Measurements from ENCODE around the gene RANBP10.
"Not testable (repeated sequence)": the region's sequence is repeated elsewhere in the genome, so short reads cannot be mapped to it uniquely, and the experiment has no call there.

RANBP10 gene

DNA sequence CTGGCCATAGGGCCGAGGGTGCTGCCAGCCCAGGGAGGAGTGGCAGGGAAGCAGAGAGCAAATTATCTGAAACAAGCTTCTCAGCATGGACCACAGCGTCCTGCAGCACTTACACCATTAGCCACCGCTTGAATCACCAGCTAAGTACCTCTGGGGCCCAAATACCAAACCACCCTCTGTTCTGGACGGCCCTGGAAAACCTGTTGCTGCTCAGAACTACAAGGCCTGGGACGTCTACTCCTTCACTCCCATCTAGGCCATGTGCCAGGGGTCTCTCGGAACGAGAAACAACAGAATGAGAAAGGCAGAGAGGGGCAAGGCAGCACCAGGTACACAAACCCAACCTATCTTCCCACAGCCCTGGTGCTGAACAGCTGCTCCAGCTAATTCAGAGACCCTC is 47.4 kb downstream of the RANBP10 start:
- Histone ChIP-seq H3K9me3 (ENCODE audit: control insufficient read depth, insufficient read depth, low read length) (no peaks in the 10 kb centered on the region), H3K9ac (ENCODE audit: low read depth, low read length) (no peak overlapping the region), H3K36me3 (ENCODE audit: insufficient read depth, low read length) (no peaks in the 10 kb centered on the region), H3K4me1 (ENCODE audit: insufficient read depth, low read length) (no peaks in the 10 kb centered on the region)

DNA sequence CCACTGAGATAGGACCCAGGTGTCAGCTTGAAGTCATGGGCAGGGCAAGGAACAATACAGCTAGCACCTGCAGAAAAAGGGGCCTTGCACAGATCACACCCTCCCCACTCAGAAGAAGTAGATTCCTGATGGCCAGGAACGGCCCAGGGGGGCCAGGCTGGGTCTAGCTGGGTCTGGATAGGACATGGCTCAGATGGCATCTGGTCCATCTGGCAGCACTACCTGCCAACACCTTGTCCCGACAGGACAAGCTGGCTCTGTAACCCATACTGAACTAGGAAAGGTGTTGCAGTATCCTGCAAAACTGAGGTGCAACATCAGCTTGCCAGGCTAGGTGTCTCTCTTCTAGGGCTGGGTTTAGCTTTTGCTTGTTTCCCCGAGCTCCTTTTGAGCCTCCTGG is 48.4 kb downstream of the RANBP10 start:
- Histone ChIP-seq H3K9ac (ENCODE audit: low read depth, low read length) (no peak overlapping the region), H3K4me1 (ENCODE audit: insufficient read depth, low read length) (no peaks in the 10 kb centered on the region), H3K9me3 (ENCODE audit: control insufficient read depth, insufficient read depth, low read length) (no peaks in the 10 kb centered on the region)

DNA sequence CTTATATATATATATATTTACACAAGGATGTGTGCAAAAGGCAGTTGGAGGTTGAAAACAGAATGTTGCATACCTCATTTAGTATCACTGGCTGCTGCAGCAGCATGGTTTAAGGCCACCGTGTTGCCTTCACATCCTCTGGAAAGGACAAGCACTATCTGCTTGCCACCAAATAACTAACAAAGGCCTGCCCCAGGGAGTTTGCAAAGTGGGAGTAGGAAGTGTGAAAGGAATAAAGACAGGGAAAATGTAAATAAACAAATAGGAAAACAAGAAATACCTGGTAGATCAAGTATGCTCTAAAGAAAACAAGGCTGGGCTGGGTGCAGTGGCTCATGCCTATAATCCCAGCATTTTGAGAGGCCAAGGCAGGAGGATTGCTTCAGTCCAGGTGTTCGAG is 53.7 kb downstream of the RANBP10 start:
- no peaks in the 10 kb centered on the region for H3K9me3 ChIP-seq (ENCODE audit: control insufficient read depth, insufficient read depth, low read length)
- H3K9ac ChIP-seq (ENCODE audit: low read depth, low read length) = no peak overlapping the region
- no peaks in the 10 kb centered on the region for H3K4me1 ChIP-seq (ENCODE audit: insufficient read depth, low read length)
- no peaks in the 10 kb centered on the region for H3K36me3 ChIP-seq (ENCODE audit: insufficient read depth, low read length)

More for the DNA sequence above, 48.4 kb downstream of the RANBP10 start:
- H3K36me3 ChIP-seq (ENCODE audit: insufficient read depth, low read length) = no peaks in the 10 kb centered on the region

DNA sequence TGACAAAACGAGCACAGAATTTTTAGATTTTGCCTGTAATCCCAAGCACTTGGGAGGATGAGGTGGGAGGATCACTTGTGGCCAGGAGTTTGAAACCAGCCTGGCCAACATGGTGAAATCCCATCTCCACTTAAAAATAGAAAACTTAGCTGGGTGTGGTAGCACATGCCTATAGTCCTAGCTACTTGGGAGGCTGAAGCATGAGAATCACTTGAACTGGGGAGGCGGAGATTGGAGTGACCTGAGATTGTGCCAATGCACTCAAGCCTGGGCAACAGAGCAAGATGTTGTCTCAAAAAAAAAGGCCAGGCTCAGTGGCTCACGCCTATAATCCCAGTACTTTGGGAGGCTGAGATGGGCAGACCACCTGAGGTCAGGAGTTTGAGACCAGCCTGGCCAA is 55.0 kb downstream of the RANBP10 start:
- H3K9ac ChIP-seq (ENCODE audit: low read depth, low read length); H3K9me3 ChIP-seq (ENCODE audit: control insufficient read depth, insufficient read depth, low read length); H3K4me1 ChIP-seq (ENCODE audit: insufficient read depth, low read length); H3K36me3 ChIP-seq (ENCODE audit: insufficient read depth, low read length): not testable (repeated sequence)

DNA sequence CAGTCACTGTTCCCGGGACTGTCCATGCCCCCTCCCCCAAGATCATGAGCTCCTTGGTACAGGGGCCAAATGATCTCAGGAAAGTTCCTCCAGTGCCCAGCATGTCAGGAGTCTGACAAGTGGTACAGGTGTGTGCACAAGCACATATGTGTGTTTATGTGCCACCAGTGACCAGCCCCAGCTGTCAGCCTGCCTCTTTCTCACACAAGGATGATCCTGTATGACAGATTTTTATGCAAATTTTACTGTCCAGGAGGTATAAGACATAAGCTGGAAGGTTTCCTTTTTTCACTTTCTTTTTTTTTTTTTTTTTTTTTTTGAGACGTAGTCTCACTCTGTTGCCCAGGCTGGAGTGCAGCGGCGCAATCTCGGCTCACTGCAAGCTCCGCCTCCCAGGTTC is 55.9 kb downstream of the RANBP10 start:
- H3K9me3 ChIP-seq (ENCODE audit: control insufficient read depth, insufficient read depth, low read length) = no peaks in the 10 kb centered on the region
- no peaks in the 10 kb centered on the region; the same call in 1 of the 2 replicates for H3K36me3 ChIP-seq (ENCODE audit: insufficient read depth, low read length)
- no peak overlapping the region for H3K9ac ChIP-seq (ENCODE audit: low read depth, low read length)
- no peaks in the 10 kb centered on the region for H3K4me1 ChIP-seq (ENCODE audit: insufficient read depth, low read length)

DNA sequence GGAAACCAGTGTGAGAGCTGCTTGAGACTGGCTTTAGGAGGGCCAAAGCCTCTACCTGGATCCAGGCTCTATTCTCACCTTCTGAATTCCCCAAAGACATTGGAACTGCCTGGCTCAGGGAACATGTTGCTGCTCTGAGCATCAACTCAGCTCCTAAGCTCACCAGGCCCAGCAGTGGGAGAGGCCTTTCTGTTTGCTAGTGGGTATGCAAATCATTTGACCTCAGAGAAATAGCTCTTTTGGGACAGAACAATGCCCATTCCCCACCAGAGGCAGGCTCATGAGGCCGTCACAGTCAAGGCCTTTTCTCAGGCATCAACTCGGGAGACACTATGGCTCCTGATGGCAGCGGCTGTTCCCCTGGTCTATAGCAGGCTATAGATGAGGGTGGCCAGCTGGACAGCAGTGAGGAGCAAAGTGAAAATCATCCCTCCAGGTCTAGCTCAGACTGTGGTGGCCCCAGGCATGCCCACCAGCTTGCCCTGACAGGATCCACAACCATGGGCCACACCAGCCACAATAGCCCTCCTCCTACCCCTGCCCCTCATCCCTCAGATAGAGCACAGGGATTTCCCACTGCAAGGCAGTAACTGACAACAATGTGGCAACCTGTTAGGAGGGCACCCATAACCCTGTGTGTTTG is 56.8 kb downstream of the RANBP10 start:
- Histone ChIP-seq H3K4me1 (ENCODE audit: insufficient read depth, low read length) (no peaks in the 10 kb centered on the region), H3K9me3 (ENCODE audit: control insufficient read depth, insufficient read depth, low read length) (no peaks in the 10 kb centered on the region), H3K36me3 (ENCODE audit: insufficient read depth, low read length) (peaks cover under 1% of the 10 kb centered on the region; the same call in 1 of the 2 replicates), H3K9ac (ENCODE audit: low read depth, low read length) (no peak overlapping the region)

DNA sequence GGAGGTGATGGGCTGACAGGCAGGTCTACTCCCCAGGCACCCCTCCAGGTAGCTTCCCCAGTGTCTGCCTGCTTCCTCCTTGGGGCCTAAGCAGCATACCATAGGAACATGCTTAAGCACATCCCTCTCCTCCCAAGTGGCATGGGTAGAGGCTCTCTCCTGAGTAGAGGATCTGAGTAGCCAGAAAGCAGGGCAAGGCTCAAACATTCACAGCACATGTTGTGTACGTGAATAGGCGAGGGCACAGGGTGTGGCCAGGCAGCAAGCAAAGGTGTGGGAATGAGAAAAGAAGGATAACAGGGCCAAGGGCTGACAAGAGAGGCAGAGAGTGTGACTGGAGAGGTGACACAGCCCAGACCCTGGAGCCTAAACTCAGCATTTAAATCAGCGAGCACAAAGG is 57.5 kb downstream of the RANBP10 start:
- Histone ChIP-seq H3K9me3 (ENCODE audit: control insufficient read depth, insufficient read depth, low read length) (no peaks in the 10 kb centered on the region), H3K4me1 (ENCODE audit: insufficient read depth, low read length) (no peaks in the 10 kb centered on the region), H3K9ac (ENCODE audit: low read depth, low read length) (no peak overlapping the region), H3K36me3 (ENCODE audit: insufficient read depth, low read length) (peaks cover 6% of the 10 kb centered on the region; the same call in 1 of the 2 replicates)

DNA sequence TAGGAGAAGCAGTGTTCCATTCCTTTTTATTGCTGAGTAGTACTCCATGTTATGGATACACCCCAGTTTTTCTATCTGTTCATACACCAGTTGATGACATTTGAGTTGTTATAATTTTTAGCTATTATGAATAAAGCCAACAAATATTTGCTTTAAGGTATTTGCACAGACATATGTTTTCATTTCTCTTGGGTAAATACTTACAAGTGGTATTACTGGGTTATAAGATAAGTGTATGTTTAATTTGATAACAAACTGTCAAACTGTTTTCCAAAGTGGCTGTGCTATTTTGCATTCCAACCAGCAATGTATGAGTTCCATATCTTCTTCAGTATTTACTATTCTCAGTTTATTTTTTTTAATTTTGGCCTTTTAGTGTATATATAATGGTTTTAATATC is 59.5 kb downstream of the RANBP10 start:
- Histone ChIP-seq H3K4me1 (ENCODE audit: insufficient read depth, low read length) (no peaks in the 10 kb centered on the region), H3K9ac (ENCODE audit: low read depth, low read length) (no peak overlapping the region), H3K9me3 (ENCODE audit: control insufficient read depth, insufficient read depth, low read length) (no peaks in the 10 kb centered on the region), H3K36me3 (ENCODE audit: insufficient read depth, low read length) (peaks cover 6% of the 10 kb centered on the region; the same call in 1 of the 2 replicates)

DNA sequence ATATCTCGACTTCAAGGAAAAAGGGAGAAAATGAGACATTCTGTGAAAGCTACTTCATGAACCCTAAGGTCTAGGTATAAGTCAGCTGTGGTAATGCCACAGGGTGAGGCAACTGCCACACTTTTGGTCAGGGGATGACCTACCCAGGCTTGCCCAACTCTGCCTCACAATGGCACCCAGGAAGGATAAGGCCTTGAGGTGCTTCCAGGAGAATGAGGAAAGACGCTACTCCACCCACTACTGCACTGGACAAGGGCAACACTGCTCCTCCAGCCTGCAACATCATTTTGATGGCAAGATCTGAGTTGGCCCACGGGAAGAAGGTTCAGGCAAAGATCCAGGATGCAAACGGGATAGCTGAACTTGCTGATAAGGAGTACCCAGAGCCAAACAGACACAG is 65.2 kb downstream of the RANBP10 start:
- peaks cover 10% of the 10 kb centered on the region; the same call in 1 of the 2 replicates for H3K36me3 ChIP-seq (ENCODE audit: insufficient read depth, low read length)
- H3K9ac ChIP-seq (ENCODE audit: low read depth, low read length) = no peak overlapping the region
- H3K9me3 ChIP-seq (ENCODE audit: control insufficient read depth, insufficient read depth, low read length) = no peaks in the 10 kb centered on the region
- no peaks in the 10 kb centered on the region for H3K4me1 ChIP-seq (ENCODE audit: insufficient read depth, low read length)

DNA sequence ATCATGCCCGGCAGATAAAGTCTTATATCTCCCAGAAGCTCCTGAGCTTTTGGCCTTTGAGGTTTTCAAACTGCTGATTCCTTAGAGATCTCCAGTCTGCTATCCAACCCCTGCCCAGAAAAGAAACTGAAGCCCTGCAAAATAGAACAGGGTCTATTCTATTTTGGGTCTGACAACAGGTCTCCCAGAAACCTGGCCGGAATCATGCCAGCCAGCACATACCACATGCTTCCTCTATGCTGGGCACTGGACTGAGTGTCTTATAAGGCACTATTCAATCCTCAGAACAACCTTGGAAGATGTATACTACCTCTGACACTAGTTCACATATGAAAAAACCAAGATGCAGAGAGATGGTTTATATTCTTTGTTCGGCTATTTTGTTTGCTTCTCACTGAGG is 66.0 kb downstream of the RANBP10 start:
- H3K4me1 ChIP-seq (ENCODE audit: insufficient read depth, low read length) = no peaks in the 10 kb centered on the region
- no peak overlapping the region for H3K9ac ChIP-seq (ENCODE audit: low read depth, low read length)
- H3K36me3 ChIP-seq (ENCODE audit: insufficient read depth, low read length) = peaks cover 10% of the 10 kb centered on the region; the same call in 1 of the 2 replicates
- no peaks in the 10 kb centered on the region for H3K9me3 ChIP-seq (ENCODE audit: control insufficient read depth, insufficient read depth, low read length)

DNA sequence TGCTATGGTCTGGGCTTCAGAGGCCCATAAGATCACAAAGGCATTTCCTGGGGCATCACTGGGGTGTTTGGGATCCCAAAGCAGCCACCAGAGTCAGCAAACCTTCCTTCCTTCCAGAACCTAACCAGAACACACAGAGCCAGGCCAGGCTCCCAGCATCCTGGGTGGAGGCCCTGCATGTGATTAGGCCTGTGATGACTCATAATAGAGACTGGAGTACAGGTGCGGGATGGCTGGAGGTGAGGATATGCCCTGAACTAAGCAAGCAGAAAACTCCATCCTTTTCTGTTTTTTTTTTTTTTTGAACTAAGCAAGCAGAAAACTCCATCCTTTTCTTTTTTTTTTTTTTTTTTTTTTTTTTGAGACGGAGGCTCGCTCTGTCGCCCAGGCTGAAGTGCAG is 69.5 kb downstream of the RANBP10 start:
- no peak overlapping the region for H3K9ac ChIP-seq (ENCODE audit: low read depth, low read length)
- H3K4me1 ChIP-seq (ENCODE audit: insufficient read depth, low read length) = no peaks in the 10 kb centered on the region
- no peaks in the 10 kb centered on the region for H3K9me3 ChIP-seq (ENCODE audit: control insufficient read depth, insufficient read depth, low read length)
- H3K36me3 ChIP-seq (ENCODE audit: insufficient read depth, low read length) = peaks cover 4% of the 10 kb centered on the region; the same call in 1 of the 2 replicates

DNA sequence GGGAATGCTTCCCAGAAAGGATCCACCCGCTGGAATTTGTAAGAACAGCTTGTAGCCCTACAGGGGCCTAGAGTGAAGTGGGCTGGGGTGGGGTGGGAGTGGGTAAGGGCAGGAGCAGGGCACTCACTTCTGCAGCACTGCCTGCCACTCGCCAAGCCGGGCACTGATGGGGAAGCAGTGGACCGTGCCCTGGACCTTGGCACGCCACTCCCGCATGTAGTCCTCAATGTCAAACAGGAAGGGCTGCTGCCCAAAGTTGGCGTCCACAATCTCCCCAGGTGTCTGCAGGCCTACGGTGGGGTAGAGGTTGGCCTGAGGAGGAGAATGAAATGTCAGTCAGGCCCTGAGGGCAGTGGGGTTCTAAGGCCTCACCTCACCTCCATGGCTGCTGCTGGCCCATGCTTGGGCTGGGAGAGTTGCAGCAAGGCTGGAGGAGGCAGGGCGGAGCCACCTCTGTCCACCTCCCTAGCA is 71.6 kb downstream of the RANBP10 start:
- peaks cover 10% of the 10 kb centered on the region; the same call in 1 of the 2 replicates for H3K36me3 ChIP-seq (ENCODE audit: insufficient read depth, low read length)
- H3K4me1 ChIP-seq (ENCODE audit: insufficient read depth, low read length) = no peaks in the 10 kb centered on the region
- H3K9ac ChIP-seq (ENCODE audit: low read depth, low read length) = no peak overlapping the region
- H3K9me3 ChIP-seq (ENCODE audit: control insufficient read depth, insufficient read depth, low read length) = no peaks in the 10 kb centered on the region

DNA sequence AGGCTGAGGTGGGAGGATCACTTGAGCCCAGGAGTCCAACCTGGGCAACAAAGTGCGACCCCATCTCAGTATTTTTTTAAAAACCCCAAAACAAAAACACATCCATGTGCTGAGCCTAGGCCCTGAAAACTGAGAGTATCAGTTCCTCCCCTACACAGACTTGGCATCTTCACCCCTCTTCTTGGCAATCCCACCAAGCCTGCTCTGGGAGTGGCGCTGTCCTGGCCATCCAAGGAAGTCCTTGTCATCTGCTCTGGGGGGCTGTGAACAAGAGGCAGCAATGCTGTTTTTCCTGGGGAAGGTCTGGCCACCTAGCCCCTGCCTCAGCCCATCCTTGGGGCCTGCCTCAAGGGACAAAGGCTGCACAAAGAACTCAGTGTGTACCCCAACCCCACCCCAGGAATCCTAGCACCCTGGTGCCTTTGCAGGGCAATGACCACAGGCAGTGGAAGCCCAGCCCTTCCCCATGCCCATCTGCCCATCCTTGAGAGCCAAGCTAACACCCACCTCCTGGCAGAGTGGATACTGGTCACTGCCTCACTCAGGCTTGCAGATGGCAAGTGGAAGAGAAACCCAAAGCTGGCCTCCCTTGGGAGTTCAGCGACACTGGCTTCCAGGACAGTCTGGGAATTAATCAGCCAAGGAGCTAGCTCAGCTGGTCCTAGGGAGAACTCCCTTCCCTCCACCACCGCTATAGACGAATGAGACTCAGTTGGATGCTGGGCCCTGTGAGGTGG is 72.5 kb downstream of the RANBP10 start:
- Histone ChIP-seq H3K9me3 (ENCODE audit: control insufficient read depth, insufficient read depth, low read length) (no peaks in the 10 kb centered on the region), H3K36me3 (ENCODE audit: insufficient read depth, low read length) (peaks cover 5% of the 10 kb centered on the region; the same call in 1 of the 2 replicates), H3K4me1 (ENCODE audit: insufficient read depth, low read length) (no peaks in the 10 kb centered on the region), H3K9ac (ENCODE audit: low read depth, low read length) (no peak overlapping the region)

DNA sequence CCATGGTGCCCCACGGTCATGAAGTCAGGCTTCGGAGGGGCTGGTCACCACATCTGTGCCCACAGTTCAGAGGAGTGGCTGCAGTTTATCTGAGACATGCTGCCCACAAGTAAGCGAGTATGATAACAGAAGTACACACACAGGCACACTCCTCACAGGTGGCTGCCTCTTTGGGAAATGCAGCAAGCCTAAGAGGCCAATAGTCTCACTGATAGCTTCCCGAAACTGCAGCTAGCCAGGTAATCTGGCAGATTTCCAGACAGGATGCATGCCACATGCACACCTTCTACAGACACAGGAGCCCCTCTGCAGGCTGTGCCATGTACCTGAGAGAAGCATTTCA is 74.6 kb downstream of the RANBP10 start:
- H3K36me3 ChIP-seq (ENCODE audit: insufficient read depth, low read length) = peaks cover 9% of the 10 kb centered on the region; the same call in 1 of the 2 replicates
- H3K9ac ChIP-seq (ENCODE audit: low read depth, low read length) = no peak overlapping the region
- no peaks in the 10 kb centered on the region for H3K4me1 ChIP-seq (ENCODE audit: insufficient read depth, low read length)
- H3K9me3 ChIP-seq (ENCODE audit: control insufficient read depth, insufficient read depth, low read length) = no peaks in the 10 kb centered on the region
